B cell (primary cell): Measurements from ENCODE around the gene CAMK2D. TPM values are rescaled to one million over a fixed set of nuclear protein-coding genes. Genes with fewer than 3 reads are reported as not detected.

ENCODE experiments used
- ATAC-seq: fragments of 200-7000 bp; cut with Tn5 transposase; one replicate; pipeline ENCODE4 v1.10.0; 2021; ENCODE audit warnings: low read depth, mild to moderate bottlenecking, moderate number of reproducible peaks, moderate library complexity
- CTCF ChIA-PET: fragments of 350-600 bp; sonication (Branson Sonifier 250); formaldehyde crosslinking; loops from one replicate; lab custom pipeline; 2021; ENCODE audit warnings: antibody characterized with exemption, inconsistent platforms; lab: Charles Lee
- POLR2A ChIA-PET: fragments of 350-600 bp; sonication (Branson Sonifier 250); formaldehyde crosslinking; loops from one replicate; lab custom pipeline; 2021; ENCODE audit warnings: antibody characterized with exemption; lab: Charles Lee
- DNase-seq: peaks from one replicate; pipeline ENCODE4 v3.0.0; 2013
- H2AFZ ChIP-seq: 2 replicates; pipeline ENCODE4 v1.6.1; 2012; ENCODE audit warnings: mild to moderate bottlenecking, low read depth, low read length; ENCODE audit not compliant: insufficient read depth, poor library complexity, severe bottlenecking
- H3K27ac ChIP-seq, 2 donors: 1 replicate in 1 of 2; 2 replicates in 1 of 2; pipeline ENCODE4 v1.5.1; 2012 to 2013; ENCODE audit warnings: low read length in 2 of 2, mild to moderate bottlenecking in 2 of 2, moderate library complexity in 1 of 2
- H3K27me3 ChIP-seq, 4 experiments: fragments of 200-600 bp in 1 of 4; sonication (generic) in 1 of 4; replicated peaks in 1 of 4; 1 replicate in 2 of 4; 2 replicates in 2 of 4; pipeline versions ENCODE4 v1.6.1 to v1.7.0; 2013 to 2016; ENCODE audit warnings: low read length in 3 of 4, mild to moderate bottlenecking in 2 of 4, mixed read lengths in 1 of 4, moderate library complexity in 1 of 4; ENCODE audit not compliant: insufficient read depth in 4 of 4, control insufficient read depth in 3 of 4; ENCODE audit errors: control extremely low read depth in 1 of 4
- H3K36me3 ChIP-seq, 2 experiments: replicated peaks in 1 of 2; 1 replicate in 1 of 2; 2 replicates in 1 of 2; pipeline versions ENCODE4 v1.6.1 to v1.7.1; 2013; ENCODE audit warnings: low read length in 1 of 2; ENCODE audit not compliant: insufficient read depth in 2 of 2, control insufficient read depth in 1 of 2; ENCODE audit errors: control extremely low read depth in 1 of 2, extremely low read depth in 1 of 2
- H3K4me1 ChIP-seq, 2 donors: fragments of 200-600 bp in 1 of 2; sonication (generic) in 1 of 2; 1 replicate in 1 of 2; 2 replicates in 1 of 2; pipeline versions ENCODE4 v1.5.1 to v1.6.1; 2013 to 2017; ENCODE audit warnings: low read length in 2 of 2; ENCODE audit not compliant: control insufficient read depth in 2 of 2, insufficient read depth in 2 of 2
- H3K4me2 ChIP-seq: replicated peaks from 2 replicates; pipeline ENCODE3; 2012; ENCODE audit warnings: mild to moderate bottlenecking, low read depth, low read length; ENCODE audit not compliant: poor library complexity, severe bottlenecking
- H3K4me3 ChIP-seq, 5 experiments: fragments of 200-600 bp in 1 of 5; sonication (generic) in 1 of 5; 1 replicate in 3 of 5; 2 replicates in 2 of 5; pipeline versions ENCODE4 v1.5.1 to v1.7.0; 2011 to 2016; ENCODE audit warnings: low read length in 4 of 5, mild to moderate bottlenecking in 4 of 5, low read depth in 2 of 5, control low read depth in 1 of 5, moderate library complexity in 1 of 5; ENCODE audit not compliant: insufficient read depth in 1 of 5; ENCODE audit errors: control extremely low read depth in 1 of 5, extremely low read depth in 1 of 5
- H3K79me2 ChIP-seq: fragments of 200-600 bp; sonication (generic); one replicate; pipeline ENCODE4 v1.6.0; 2016; ENCODE audit warnings: low read length; ENCODE audit not compliant: control insufficient read depth, insufficient read depth
- H3K9ac ChIP-seq: fragments of 200-600 bp; sonication (generic); 2 replicates; pipeline ENCODE4 v1.6.1; 2017; ENCODE audit warnings: mild to moderate bottlenecking, low read length, moderate library complexity
- H3K9me3 ChIP-seq, 3 donors: one replicate each; pipeline versions ENCODE4 v1.6.1 to v1.7.1; 2013; ENCODE audit warnings: low read length in 2 of 3; ENCODE audit not compliant: control insufficient read depth in 2 of 3, insufficient read depth in 1 of 3; ENCODE audit errors: control extremely low read depth in 1 of 3
- H4K20me1 ChIP-seq: 2 replicates; pipeline ENCODE4 v1.6.0; 2012; ENCODE audit warnings: mild to moderate bottlenecking, low read length; ENCODE audit not compliant: insufficient read depth, control insufficient read depth, poor library complexity, severe bottlenecking
- H3K27ac Mint-ChIP-seq: one replicate; pipeline ENCODE4 v1.8.0; 2021; ENCODE audit warnings: mixed read lengths
- H3K27me3 Mint-ChIP-seq: one replicate; pipeline ENCODE4 v1.8.0; 2021; ENCODE audit warnings: mixed read lengths
- H3K4me1 Mint-ChIP-seq: one replicate; pipeline ENCODE4 v1.8.0; 2021; ENCODE audit warnings: mixed read lengths
- H3K4me3 Mint-ChIP-seq: one replicate; pipeline ENCODE4 v1.8.0; 2021; ENCODE audit warnings: mixed read lengths
- H3K9me3 Mint-ChIP-seq: one replicate; pipeline ENCODE4 v1.8.0; 2022; ENCODE audit warnings: mixed read lengths; ENCODE audit not compliant: insufficient read depth
- EZH2 ChIP-seq: IDR thresholded peaks from 2 replicates; pipeline ENCODE4 v1.6.1; 2012; ENCODE audit warnings: borderline replicate concordance, low read depth, mild to moderate bottlenecking, moderate library complexity, low read length; ENCODE audit not compliant: insufficient read depth, poor library complexity, severe bottlenecking
- WGBS: methylation state at CpG from one replicate; pipeline ENCODE4 v1.1.5; 2013; ENCODE audit warnings: missing lambda C conversion rate; ENCODE audit not compliant: insufficient coverage; 5-methylcytosine and 5-hydroxymethylcytosine counted together
- intact Hi-C: fragments of 100-400 bp; cut with micrococcal nuclease; formaldehyde crosslinking; loops from one replicate; pipeline ENCODE4 v1.10.0; 2022
- polyA plus RNA-seq: library from polyadenylated mRNA; depleted of rRNA; stranded (reverse); fragments of >200 nt; gene quantifications from 2 replicates; pipeline ENCODE4 v1.2.3, GENCODE V29; 2012
- total RNA-seq, 2 donors: library from RNA; stranded (reverse); fragments of 120-200 nt in 1 of 2; gene quantifications; 1 replicate in 1 of 2; 2 replicates in 1 of 2; pipeline versions ENCODE4 v1.2.3 to v1.2.4, GENCODE V29; 2013 to 2022
- TF ChIP-seq, protein P1 (sequence below): fragments of 200-600 bp; IDR thresholded peaks from one replicate; pipeline ENCODE4 v1.8.0; 2022; ENCODE audit warnings: antibody characterized with exemption, mild to moderate bottlenecking

Gene CAMK2D
- total and polyA plus RNA-seq, 2 donors (not counting 1 experiment from before 2014, with no cell fraction given) = 26.3 to 57.0 TPM

DNA sequence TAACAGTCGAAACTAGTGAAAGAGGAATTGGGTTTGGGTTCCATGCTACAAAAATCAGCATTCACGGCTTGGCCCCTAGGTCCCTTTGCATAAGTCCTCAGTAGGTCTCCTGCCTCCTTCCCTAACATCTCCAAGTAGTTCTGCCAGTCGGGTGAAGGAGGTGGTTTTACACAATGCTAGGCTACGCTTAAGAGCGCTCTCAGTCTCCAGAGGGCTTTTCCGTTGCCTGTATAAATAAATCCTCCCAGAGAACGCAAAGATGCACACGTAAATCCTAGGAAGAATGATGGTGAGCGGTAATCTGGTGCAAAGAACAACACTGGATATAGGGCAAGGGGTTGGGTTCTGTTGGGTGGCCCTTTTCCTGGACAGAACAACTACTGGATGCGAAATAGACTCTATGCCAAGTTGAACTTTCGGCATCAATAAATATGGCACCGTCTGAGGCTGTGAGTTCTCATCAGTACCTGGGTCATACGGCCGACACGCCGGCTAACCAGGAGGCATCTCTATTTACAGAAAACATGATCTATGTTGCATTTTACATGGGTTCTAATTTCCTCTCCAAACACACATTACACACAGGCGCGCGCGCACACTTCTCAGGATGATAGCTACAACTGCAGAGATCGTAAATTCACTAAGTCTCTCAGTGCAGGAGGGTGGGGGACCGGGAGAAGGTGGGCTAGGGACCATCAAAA lies 1.3 kb downstream of the CAMK2D start:
- Histone ChIP-seq H3K4me3 (peak overlapping the region; percentile 91 to 96 (median 93)), H3K79me2 (peaks cover 56% of the 10 kb centered on the region), H4K20me1 (peaks cover 5% of the 10 kb centered on the region), H2AFZ (peak overlapping the region; percentile 74), H3K4me2 (peak overlapping the region; percentile 72), H3K36me3 (peaks cover 2 to 12% of the 10 kb centered on the region in 2 experiments), H3K27me3 (no peaks in the 10 kb centered on the region), H3K9me3 (no peaks in the 10 kb centered on the region), H3K9ac (peak overlapping the region; percentile 82), H3K27ac (peak overlapping the region; percentile 98 to 99), H3K4me1 (peaks cover 20 to 39% of the 10 kb centered on the region in 2 donors)
- intact Hi-C loops = loop anchor here (2.0 to 5.0 kb wide), 5 partner anchors 17 to 837 kb away; partner anchors contain the start of gene UGT8
- Mint-ChIP-seq H3K27ac (peak overlapping the region; percentile 98), H3K4me1 (peaks cover 49% of the 10 kb centered on the region), H3K4me3 (peak overlapping the region; percentile 94), H3K27me3 (no peaks in the 10 kb centered on the region), H3K9me3 (no peaks in the 10 kb centered on the region)
- CTCF ChIA-PET = interaction anchor here (1.0 to 3.9 kb wide), 8 partner anchors 82 to 232 kb away, joined by 3 to 25 read pairs (median 3); no protein-coding TSS in a partner anchor
- POLR2A ChIA-PET = interaction anchor here (0.9 to 2.1 kb wide), 7 partner anchors 83 to 213 kb away, joined by 3 to 11 read pairs (median 4); no protein-coding TSS in a partner anchor
- DNase-seq (peak; percentile 65), ATAC-seq (no peak)
- TF ChIP-seq, protein P1, sequence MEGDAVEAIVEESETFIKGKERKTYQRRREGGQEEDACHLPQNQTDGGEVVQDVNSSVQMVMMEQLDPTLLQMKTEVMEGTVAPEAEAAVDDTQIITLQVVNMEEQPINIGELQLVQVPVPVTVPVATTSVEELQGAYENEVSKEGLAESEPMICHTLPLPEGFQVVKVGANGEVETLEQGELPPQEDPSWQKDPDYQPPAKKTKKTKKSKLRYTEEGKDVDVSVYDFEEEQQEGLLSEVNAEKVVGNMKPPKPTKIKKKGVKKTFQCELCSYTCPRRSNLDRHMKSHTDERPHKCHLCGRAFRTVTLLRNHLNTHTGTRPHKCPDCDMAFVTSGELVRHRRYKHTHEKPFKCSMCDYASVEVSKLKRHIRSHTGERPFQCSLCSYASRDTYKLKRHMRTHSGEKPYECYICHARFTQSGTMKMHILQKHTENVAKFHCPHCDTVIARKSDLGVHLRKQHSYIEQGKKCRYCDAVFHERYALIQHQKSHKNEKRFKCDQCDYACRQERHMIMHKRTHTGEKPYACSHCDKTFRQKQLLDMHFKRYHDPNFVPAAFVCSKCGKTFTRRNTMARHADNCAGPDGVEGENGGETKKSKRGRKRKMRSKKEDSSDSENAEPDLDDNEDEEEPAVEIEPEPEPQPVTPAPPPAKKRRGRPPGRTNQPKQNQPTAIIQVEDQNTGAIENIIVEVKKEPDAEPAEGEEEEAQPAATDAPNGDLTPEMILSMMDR = no peak
- no peak for TF ChIP-seq EZH2
- 4% methylated on average over 14 of the region's 22 CpGs for WGBS

DNA sequence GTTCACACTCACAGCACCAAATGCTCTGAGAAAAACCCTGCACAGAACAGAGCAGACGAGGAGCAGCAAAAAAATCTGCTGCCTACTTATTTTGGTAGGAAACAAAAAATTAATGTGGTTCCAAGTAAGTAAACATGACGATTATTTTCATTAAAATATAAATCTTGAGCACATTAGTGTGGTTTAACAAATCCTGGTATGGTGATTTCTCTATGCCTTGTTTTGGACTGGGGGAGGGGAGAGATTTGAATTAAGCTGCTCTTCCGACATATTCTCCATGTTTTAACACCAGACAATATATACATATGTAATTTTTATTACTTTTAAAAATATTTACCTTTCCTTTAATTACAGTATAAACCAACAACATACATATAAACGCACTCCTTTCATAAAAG lies 1.8 kb downstream of the CAMK2D start:
- Mint-ChIP-seq H3K9me3 (no peaks in the 10 kb centered on the region), H3K27me3 (no peaks in the 10 kb centered on the region), H3K4me1 (peaks cover 52% of the 10 kb centered on the region), H3K4me3 (peak overlapping the region; percentile 94), H3K27ac (peak overlapping the region; percentile 98)
- intact Hi-C loops = loop anchor here (2.0 to 5.0 kb wide), 5 partner anchors 17 to 838 kb away; partner anchors contain the start of gene UGT8
- peak overlapping the region; percentile 91 to 96 (median 93) for H3K4me3 ChIP-seq
- H3K9me3 ChIP-seq = no peaks in the 10 kb centered on the region
- CTCF ChIA-PET = interaction anchor here (1.6 to 3.9 kb wide), 3 partner anchors 124 to 212 kb away, joined by 3 to 25 read pairs (median 20); no protein-coding TSS in a partner anchor
- no peaks in the 10 kb centered on the region for H3K27me3 ChIP-seq
- no peak for ATAC-seq
- WGBS = no CpG with 5 or more reads among the region's 4 CpGs
- H3K4me2 ChIP-seq = peak overlapping the region; percentile 72
- peak overlapping the region; percentile 98 to 99 for H3K27ac ChIP-seq
- peaks cover 2 to 12% of the 10 kb centered on the region in 2 experiments for H3K36me3 ChIP-seq
- peaks cover 20 to 41% of the 10 kb centered on the region in 2 donors for H3K4me1 ChIP-seq
- DNase-seq = no peak
- POLR2A ChIA-PET = interaction anchor here (1.4 kb wide), 1 partner anchor 166 kb away, joined by 3 read pairs; no protein-coding TSS in a partner anchor
- H4K20me1 ChIP-seq = peaks cover 5% of the 10 kb centered on the region
- no peak for TF ChIP-seq EZH2
- TF ChIP-seq, protein P1 = no peak
- H3K79me2 ChIP-seq = peaks cover 62% of the 10 kb centered on the region
- H2AFZ ChIP-seq = peak overlapping the region; percentile 74
- H3K9ac ChIP-seq = peak overlapping the region; percentile 82
